HG03060 (cell line): ENCODE measurements around the gene C2CD2.

ENCODE experiments used
- ATAC-seq: cut with Tn5 transposase; IDR thresholded peaks from one replicate; pipeline ENCODE4 v1.9.1; 2021; ENCODE audit warnings: low read depth, moderate number of reproducible peaks; ENCODE audit not compliant: unreplicated experiment

The C2CD2 gene

GRCh38 chr21:41851090-41851790, 102.6 kb downstream of the C2CD2 start:
- ATAC-seq = no peak

GRCh38 chr21:41850085-41850484, 103.7 kb downstream of the C2CD2 start:
- no peak for ATAC-seq

DNA sequence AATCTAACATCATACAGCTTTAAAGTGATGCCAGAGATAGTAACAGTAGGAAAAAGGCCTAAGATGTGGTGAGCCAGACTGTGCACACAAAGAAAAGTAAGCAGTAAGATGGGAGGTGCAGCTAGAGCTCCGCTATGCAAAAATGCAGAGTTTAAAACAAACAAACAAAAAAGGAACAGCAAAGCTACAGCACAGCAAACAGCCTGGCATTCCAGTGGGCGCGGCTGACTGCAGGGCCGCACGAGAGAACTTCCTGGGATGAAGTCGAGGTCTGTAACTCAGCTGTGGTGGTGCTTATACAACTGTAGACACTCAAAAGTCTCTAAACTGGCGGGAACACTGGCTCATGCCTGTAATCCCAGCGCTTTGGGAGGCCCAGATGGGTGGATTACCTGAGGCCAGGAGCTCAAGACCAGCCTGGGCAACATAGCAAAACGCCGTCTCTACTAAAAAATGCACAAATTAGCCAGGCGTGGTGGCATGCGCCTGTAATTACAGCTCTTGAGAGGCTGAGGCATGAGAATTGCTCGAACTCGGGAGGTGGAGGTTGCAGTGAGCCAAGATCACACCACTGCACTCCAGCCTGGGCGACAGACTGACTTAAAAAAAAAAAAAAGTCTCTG, 104.7 kb downstream of the C2CD2 start:
- ATAC-seq = no peak

- no peak for ATAC-seq
These were observed 105.3 kb downstream of the C2CD2 start for GRCh38 chr21:41848533-41848932.

GRCh38 chr21:41847066-41847804, 106.6 kb downstream of the C2CD2 start:
- ATAC-seq = no peak

DNA sequence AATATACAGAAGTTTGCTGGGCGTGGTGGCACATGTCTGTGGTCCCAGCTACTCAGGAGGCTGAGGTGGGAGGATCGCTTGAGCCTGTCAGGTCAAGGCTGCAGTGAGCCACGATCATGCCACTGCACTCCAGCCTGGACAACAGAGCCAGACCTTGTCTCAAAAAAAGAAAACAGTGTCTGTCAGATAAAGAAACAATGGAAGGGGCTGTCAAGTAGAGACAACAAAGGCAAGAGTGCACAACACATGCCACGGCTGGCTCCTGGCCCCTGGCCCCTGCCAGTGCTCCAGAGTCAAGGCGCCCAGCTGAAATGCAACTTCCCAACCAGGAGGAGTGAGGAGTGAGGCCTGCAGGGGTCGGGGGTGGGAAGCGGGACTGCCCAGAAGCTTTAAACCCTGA, 107.3 kb downstream of the C2CD2 start:
- no peak for ATAC-seq

DNA sequence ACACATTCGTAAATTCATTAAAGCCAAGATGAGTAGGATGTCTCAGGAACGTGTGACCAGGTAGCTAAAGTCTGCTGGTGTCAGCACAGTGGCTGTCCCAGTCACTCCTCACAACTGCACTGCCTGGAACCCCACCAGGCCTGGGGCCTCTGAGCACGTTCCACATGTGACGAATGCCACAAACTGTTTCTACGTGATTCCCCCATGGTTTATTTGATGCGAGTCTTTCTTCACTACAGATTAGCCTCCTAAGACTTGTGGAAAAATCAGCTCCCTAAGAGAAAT, 107.8 kb downstream of the C2CD2 start:
- no peak for ATAC-seq

GRCh38 chr21:41845310-41846032, 108.3 kb downstream of the C2CD2 start:
- ATAC-seq = no peak

- ATAC-seq = no peak
These were observed 110.2 kb downstream of the C2CD2 start for GRCh38 chr21:41843584-41843983.

DNA sequence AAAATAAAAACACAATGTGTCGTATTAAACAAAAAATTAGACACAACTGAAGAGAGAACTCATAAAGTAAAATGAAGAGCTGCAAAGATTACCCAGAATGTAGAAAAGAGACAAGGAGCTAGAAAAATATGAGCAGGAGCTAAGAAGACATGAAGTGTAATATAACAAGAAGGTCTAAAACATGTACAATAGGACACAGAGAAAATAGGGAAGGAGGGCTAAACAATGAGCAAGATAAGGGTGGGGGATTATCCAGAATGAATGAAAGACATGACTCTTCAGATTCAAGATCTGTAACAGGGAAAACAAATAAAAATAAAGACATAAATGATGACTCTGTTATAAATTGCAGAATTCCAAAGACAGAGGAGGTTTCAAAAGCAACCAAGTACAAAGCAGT, 112.9 kb downstream of the C2CD2 start:
- no peak for ATAC-seq

DNA sequence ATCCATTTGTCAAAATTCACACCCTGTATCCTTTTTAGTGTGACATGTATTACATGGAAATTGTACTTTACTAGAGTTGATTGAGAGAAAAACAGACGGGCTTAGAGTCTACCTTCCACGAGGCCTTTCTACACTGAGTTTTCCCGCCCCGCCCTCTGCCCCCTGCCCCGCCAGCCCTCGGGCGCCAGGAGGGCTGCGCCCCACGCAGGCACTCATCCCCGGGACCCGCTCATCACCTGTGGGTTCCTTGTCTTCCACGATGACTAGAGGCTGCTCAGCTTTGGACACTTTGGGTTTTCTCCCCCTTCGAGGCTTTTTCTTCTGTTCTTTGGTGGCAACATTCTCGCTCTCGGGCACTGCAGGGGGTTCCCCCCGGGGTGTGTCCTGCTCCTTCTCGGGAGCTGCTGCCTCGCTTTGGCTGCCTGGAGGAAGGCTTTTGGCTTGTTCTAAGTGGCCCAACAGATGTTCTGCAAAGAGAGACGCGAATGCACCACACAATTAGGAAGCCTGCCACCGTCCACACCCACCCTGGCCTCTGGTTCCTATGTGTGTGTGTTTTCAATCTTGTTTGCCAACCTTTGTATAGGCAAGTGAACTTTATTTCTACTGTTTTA, 114.3 kb downstream of the C2CD2 start:
- no peak for ATAC-seq

DNA sequence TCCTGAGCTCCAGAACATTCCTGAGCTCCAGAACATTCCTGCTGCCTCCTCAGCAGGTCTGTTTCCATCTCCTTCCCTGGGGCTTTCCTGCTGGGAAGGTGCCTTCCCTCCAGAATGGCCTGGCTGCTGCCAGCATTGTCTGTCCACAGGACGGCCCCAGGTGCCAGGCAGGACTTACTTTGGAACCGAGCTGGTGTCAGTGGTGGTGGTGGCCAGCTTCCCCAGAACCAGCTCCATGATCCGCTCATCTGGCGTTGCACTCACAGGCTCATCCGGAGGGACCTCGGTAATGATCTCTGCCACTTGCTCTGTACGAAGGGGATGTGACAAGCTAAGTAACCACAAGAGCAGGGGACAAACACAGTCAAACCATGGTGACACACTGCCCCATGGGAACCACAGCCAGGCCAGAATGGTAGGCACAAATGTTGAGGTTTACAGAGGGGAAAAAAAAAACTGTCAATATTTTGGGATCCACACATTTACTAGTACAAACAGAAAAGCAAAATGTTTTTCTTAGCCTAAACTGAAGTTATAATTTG, 116.0 kb downstream of the C2CD2 start:
- no peak for ATAC-seq

DNA sequence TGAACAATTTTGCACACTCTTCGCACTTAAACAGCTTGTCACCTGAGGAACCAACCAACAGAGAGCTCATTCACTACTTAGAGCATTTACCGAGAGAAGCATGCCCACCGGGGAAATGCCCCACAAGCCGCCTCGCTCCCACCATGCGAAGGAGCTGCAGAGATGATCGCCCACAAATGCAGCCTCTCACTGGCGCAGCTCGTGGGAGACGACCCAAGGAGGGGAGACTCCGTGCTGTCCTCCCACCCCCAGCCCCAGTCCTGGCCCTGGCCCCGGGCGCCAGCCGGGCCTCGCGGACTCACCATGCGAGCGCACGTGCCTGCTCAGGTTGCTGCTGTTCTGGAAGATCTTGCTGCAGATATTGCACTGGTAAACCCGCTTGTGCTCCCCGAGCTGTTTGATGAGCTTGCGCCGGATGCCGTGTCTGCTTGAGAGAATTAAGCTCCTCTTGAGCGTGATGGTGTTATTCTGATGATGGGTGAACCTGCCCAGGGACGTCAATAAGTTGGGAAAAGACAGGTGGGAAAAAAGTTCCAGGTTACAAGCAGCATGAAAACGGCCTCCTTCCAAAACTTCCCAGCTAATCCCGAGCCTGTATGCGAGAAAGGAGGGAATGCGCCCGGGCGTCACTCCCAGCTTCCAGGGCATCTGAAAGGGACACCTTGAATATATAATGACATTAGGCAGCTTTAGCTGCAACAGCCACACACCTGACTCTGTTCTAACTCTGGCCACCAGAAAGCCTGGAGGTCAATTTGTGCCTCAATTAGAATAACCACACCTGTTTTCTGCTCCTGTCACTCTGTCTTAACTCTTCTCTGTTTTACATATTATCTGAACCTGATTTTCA, 117.4 kb downstream of the C2CD2 start:
- ATAC-seq = no peak

DNA sequence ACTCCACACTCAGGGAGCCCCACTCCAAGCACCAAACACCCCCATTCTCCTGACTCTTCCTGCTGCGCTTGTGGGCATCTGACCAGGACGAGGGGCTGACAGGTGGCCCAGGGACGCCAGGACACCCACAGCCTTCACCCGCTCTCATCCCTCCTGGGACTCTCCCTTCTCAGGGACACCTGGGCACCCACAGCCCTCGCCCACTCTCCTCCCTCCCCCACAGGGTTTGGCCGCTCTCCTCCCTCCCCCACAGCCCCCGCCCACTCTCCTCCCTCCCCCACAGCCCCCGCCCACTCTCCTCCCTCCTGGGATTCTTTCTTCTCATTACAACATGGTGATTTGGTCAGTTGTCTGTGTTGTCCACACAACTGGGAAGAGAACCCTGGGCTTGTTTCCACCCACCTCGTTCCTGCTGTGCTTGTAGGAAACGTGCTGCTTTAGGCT, 118.1 kb downstream of the C2CD2 start:
- ATAC-seq = no peak
